ENCODE measurements around the gene ZFAND3. TPM values are rescaled to one million over a fixed set of nuclear protein-coding genes. Genes with fewer than 3 reads are reported as not detected.

Gene ZFAND3
- total and polyA plus RNA-seq, 2 donors (not counting 1 experiment from before 2014, with no cell fraction given): 21.5 to 40.8 TPM

GRCh38 chr6:38178584-38178886 is 359.0 kb downstream of the ZFAND3 start:
- TF ChIP-seq CTCF (conservative IDR thresholded peaks at IDR 0.05 in 1 of 2, IDR thresholded peaks at IDR 0.05 in 1 of 2; ENCODE audit: low read depth in 1 of 2, low read length in 2 of 2): no peak
- no peak for TF ChIP-seq EZH2 (IDR thresholded peaks at IDR 0.05; ENCODE audit: low read length, missing control alignments)
- Histone ChIP-seq H3K9ac (ENCODE audit: insufficient read depth, low read length) (no peak overlapping the region), H3K4me2 (ENCODE audit: extremely low read depth, insufficient read depth, low read length) (no peak overlapping the region), H3K9me3 (ENCODE audit: control insufficient read depth, insufficient read depth, low read depth, low read length) (no peaks in the 10 kb centered on the region), H3K36me3 (ENCODE audit: control insufficient read depth, insufficient read depth, low read length) (no peaks in the 10 kb centered on the region), H3K4me3 (replicated peaks in 1 of 4; ENCODE audit: control extremely low read depth in 1 of 4, insufficient read depth in 1 of 4, low read depth in 3 of 4, low read length in 4 of 4) (no peak overlapping the region), H3K27ac (ENCODE audit: insufficient read depth, low read length) (no peak overlapping the region), H3K27me3 (ENCODE audit: control insufficient read depth, insufficient read depth, low read length) (no peaks in the 10 kb centered on the region), H3K4me1 (ENCODE audit: control insufficient read depth, extremely low read depth, insufficient read depth, low read length) (no peaks in the 10 kb centered on the region), H3K79me2 (ENCODE audit: control insufficient read depth, insufficient read depth, low read length) (no peaks in the 10 kb centered on the region), H2AFZ (ENCODE audit: low read length) (no peak overlapping the region), H4K20me1 (ENCODE audit: control insufficient read depth, extremely low read depth, insufficient read depth, low read length) (no peaks in the 10 kb centered on the region)
- DNase-seq (ENCODE audit: low read depth in 2 of 2): no peak

- Histone ChIP-seq H3K79me2 (ENCODE audit: control insufficient read depth, insufficient read depth, low read length) (no peaks in the 10 kb centered on the region), H3K36me3 (ENCODE audit: control insufficient read depth, insufficient read depth, low read length) (no peaks in the 10 kb centered on the region), H2AFZ (ENCODE audit: low read length) (no peak overlapping the region), H3K27me3 (ENCODE audit: control insufficient read depth, insufficient read depth, low read length) (no peaks in the 10 kb centered on the region), H4K20me1 (ENCODE audit: control insufficient read depth, extremely low read depth, insufficient read depth, low read length) (no peaks in the 10 kb centered on the region), H3K9ac (ENCODE audit: insufficient read depth, low read length) (no peak overlapping the region), H3K4me3 (replicated peaks in 1 of 4; ENCODE audit: control extremely low read depth in 1 of 4, insufficient read depth in 1 of 4, low read depth in 3 of 4, low read length in 4 of 4) (no peak overlapping the region), H3K27ac (ENCODE audit: insufficient read depth, low read length) (no peak overlapping the region), H3K9me3 (ENCODE audit: control insufficient read depth, insufficient read depth, low read depth, low read length) (no peaks in the 10 kb centered on the region), H3K4me2 (ENCODE audit: extremely low read depth, insufficient read depth, low read length) (no peak overlapping the region), H3K4me1 (ENCODE audit: control insufficient read depth, extremely low read depth, insufficient read depth, low read length) (no peaks in the 10 kb centered on the region)
- DNase-seq (ENCODE audit: low read depth in 2 of 2): no peak
- no peak for TF ChIP-seq EZH2 (IDR thresholded peaks at IDR 0.05; ENCODE audit: low read length, missing control alignments)
Measured at GRCh38 chr6:38179300-38179699, 359.8 kb downstream of the ZFAND3 start.

- Histone ChIP-seq H3K4me3 (replicated peaks in 1 of 4; ENCODE audit: control extremely low read depth in 1 of 4, insufficient read depth in 1 of 4, low read depth in 3 of 4, low read length in 4 of 4) (no peak overlapping the region), H3K4me2 (ENCODE audit: extremely low read depth, insufficient read depth, low read length) (no peak overlapping the region), H3K79me2 (ENCODE audit: control insufficient read depth, insufficient read depth, low read length) (no peaks in the 10 kb centered on the region), H3K27me3 (ENCODE audit: control insufficient read depth, insufficient read depth, low read length) (no peaks in the 10 kb centered on the region), H4K20me1 (ENCODE audit: control insufficient read depth, extremely low read depth, insufficient read depth, low read length) (no peaks in the 10 kb centered on the region), H3K36me3 (ENCODE audit: control insufficient read depth, insufficient read depth, low read length) (no peaks in the 10 kb centered on the region), H2AFZ (ENCODE audit: low read length) (no peak overlapping the region), H3K9ac (ENCODE audit: insufficient read depth, low read length) (no peak overlapping the region), H3K27ac (ENCODE audit: insufficient read depth, low read length) (no peak overlapping the region), H3K9me3 (ENCODE audit: control insufficient read depth, insufficient read depth, low read depth, low read length) (no peaks in the 10 kb centered on the region), H3K4me1 (ENCODE audit: control insufficient read depth, extremely low read depth, insufficient read depth, low read length) (no peaks in the 10 kb centered on the region)
- TF ChIP-seq CTCF (conservative IDR thresholded peaks at IDR 0.05 in 1 of 2, IDR thresholded peaks at IDR 0.05 in 1 of 2; ENCODE audit: low read depth in 1 of 2, low read length in 2 of 2) (no peak), EZH2 (IDR thresholded peaks at IDR 0.05; ENCODE audit: low read length, missing control alignments) (no peak)
- DNase-seq (ENCODE audit: low read depth in 2 of 2): no peak
Measured at GRCh38 chr6:38179794-38180430, 360.4 kb downstream of the ZFAND3 start.

All from fibroblast of lung (primary cell).